Liver (tissue), 9 donors: Measurements from ENCODE around the gene GAST. TPM values are rescaled to one million over a fixed set of nuclear protein-coding genes. Genes with fewer than 3 reads are reported as not detected.

Experiments
- DNase-seq: peaks from one replicate; pipeline ENCODE4 v3.0.0-alpha.2; 2017; ENCODE audit warnings: low spot score
- H3K27ac ChIP-seq, 2 donors: one replicate each; pipeline ENCODE4 v1.7.0; 2013; ENCODE audit warnings: inconsistent platforms in 2 of 2, low read length in 2 of 2, control low read depth in 1 of 2, low read depth in 1 of 2, mild to moderate bottlenecking in 1 of 2
- H3K27me3 ChIP-seq, 4 donors: one replicate each; pipeline versions ENCODE4 v1.6.1 to v1.7.0; 2013; ENCODE audit warnings: low read length in 3 of 4, inconsistent platforms in 1 of 4, mild to moderate bottlenecking in 1 of 4, moderate library complexity in 1 of 4; ENCODE audit not compliant: control insufficient read depth in 4 of 4, insufficient read depth in 4 of 4
- H3K36me3 ChIP-seq, 4 donors: one replicate each; pipeline versions ENCODE4 v1.6.1 to v1.7.0; 2013; ENCODE audit warnings: low read length in 3 of 4, mild to moderate bottlenecking in 3 of 4, low read depth in 1 of 4, moderate library complexity in 1 of 4; ENCODE audit not compliant: control insufficient read depth in 4 of 4, insufficient read depth in 3 of 4
- H3K4me1 ChIP-seq, 4 donors: one replicate each; pipeline versions ENCODE4 v1.6.1 to v1.7.0; 2013; ENCODE audit warnings: low read length in 3 of 4, mild to moderate bottlenecking in 3 of 4, moderate library complexity in 1 of 4; ENCODE audit not compliant: control insufficient read depth in 4 of 4, insufficient read depth in 4 of 4
- H3K4me3 ChIP-seq, 3 donors: one replicate each; pipeline versions ENCODE4 v1.6.1 to v1.7.0; 2013; ENCODE audit warnings: low read length in 3 of 3, control low read depth in 1 of 3, low read depth in 1 of 3, mild to moderate bottlenecking in 1 of 3
- H3K9ac ChIP-seq, 2 donors: one replicate each; pipeline ENCODE4 v1.7.0; 2013; ENCODE audit warnings: low read length in 2 of 2, mild to moderate bottlenecking in 2 of 2, moderate library complexity in 2 of 2, control low read depth in 1 of 2, low read depth in 1 of 2
- H3K9me3 ChIP-seq, 4 donors: one replicate each; pipeline versions ENCODE4 v1.6.1 to v1.7.0; 2013; ENCODE audit warnings: low read length in 3 of 4; ENCODE audit not compliant: control insufficient read depth in 4 of 4
- CTCF ChIP-seq: fragments of 150-350 bp; IDR thresholded peaks from 2 replicates; pipeline ENCODE4 v1.5.1; 2017; ENCODE audit warnings: improper control_type of control experiment, low read depth, low read length; ENCODE audit not compliant: missing input control
- EGR1 ChIP-seq, 2 donors: IDR thresholded peaks; 2 replicates each; pipeline ENCODE4 v1.6.1; 2016 to 2018; ENCODE audit warnings: antibody characterized with exemption in 2 of 2, low read depth in 2 of 2
- GABPA ChIP-seq, 2 donors: IDR thresholded peaks in 1 of 2; conservative IDR thresholded peaks in 1 of 2; 2 replicates each; pipeline ENCODE4 v1.6.1; 2016; ENCODE audit warnings: antibody characterized with exemption in 2 of 2, mild to moderate bottlenecking in 1 of 2, moderate library complexity in 1 of 2
- MAX ChIP-seq: IDR thresholded peaks from 2 replicates; pipeline ENCODE4 v1.6.1; 2016; ENCODE audit warnings: antibody characterized with exemption
- RAD21 ChIP-seq, 2 donors: IDR thresholded peaks; 2 replicates each; pipeline ENCODE4 v1.6.1; 2016; ENCODE audit warnings: antibody characterized with exemption in 2 of 2, mild to moderate bottlenecking in 2 of 2
- REST ChIP-seq: IDR thresholded peaks from 2 replicates; pipeline ENCODE4 v1.6.1; 2016; ENCODE audit warnings: antibody characterized with exemption, mild to moderate bottlenecking
- RXRA ChIP-seq, 2 donors: IDR thresholded peaks; 2 replicates each; pipeline ENCODE4 v1.6.1; 2017 to 2018; ENCODE audit warnings: antibody characterized with exemption in 2 of 2, mild to moderate bottlenecking in 1 of 2
- YY1 ChIP-seq: IDR thresholded peaks from 2 replicates; pipeline ENCODE4 v1.6.1; 2016; ENCODE audit warnings: antibody characterized with exemption, mild to moderate bottlenecking
- WGBS: extraction: QIAGEN DNeasy Blood & Tissue Kit; methylation state at CpG from one replicate; pipeline ENCODE4 v1.1.7; 2013; 5-methylcytosine and 5-hydroxymethylcytosine counted together
- polyA plus RNA-seq, 2 donors: library from polyadenylated mRNA; stranded (reverse) in 1 of 2; unstranded in 1 of 2; fragments of 200-250 nt in 1 of 2; fragments of >200 nt in 1 of 2; fragmentation: Nextera tagmentation in 1 of 2; extraction: Ambion mirVana in 1 of 2; gene quantifications; one replicate each; pipeline versions ENCODE4 v1.2.1 to v1.2.3, GENCODE V29; 2013 to 2015
- total RNA-seq, 2 donors: library from RNA; depleted of rRNA; stranded (reverse); fragments of >200 nt; gene quantifications; one replicate each; pipeline ENCODE4 v1.2.3, GENCODE V29; 2014
- donor health status: healthy.
- donor health status: healthy.
- donor health status: healthy.
- donor health status: healthy.
- donor health status: healthy.

Gene GAST
- total and polyA plus RNA-seq, 4 donors, result not detected

GRCh38 chr17:41688641-41689496, 23.3 kb upstream of the GAST start, which contains the start of gene EIF1 (continued):
- TF ChIP-seq REST (peak; percentile 93), CTCF (no peak), RXRA (IDR thresholded peaks at IDR 0.05) (peak in 1 of 2 donors; percentile 58)

- Histone ChIP-seq H3K9ac (peak overlapping the region; percentile 82 to 87), H3K4me1 (peaks cover 0 to 26% (median 17%) of the 10 kb centered on the region in 4 donors), H3K36me3 (peaks cover 9 to 44% (median 39%) of the 10 kb centered on the region in 4 donors), H3K27ac (peak overlapping the region; percentile 95 to 99), H3K4me3 (peak overlapping the region; percentile 81 to 94 (median 84)), H3K27me3 (no peaks in the 10 kb centered on the region), H3K9me3 (no peaks in the 10 kb centered on the region)
- peak; percentile 51 for DNase-seq
- WGBS, result 3% methylated on average over 27 of the region's 27 CpGs
- TF ChIP-seq CTCF, result peak; percentile 49
- peak; percentile 16 for TF ChIP-seq MAX
- TF ChIP-seq GABPA (IDR thresholded peaks at IDR 0.05 in 1 of 2, conservative IDR thresholded peaks at IDR 0.05 in 1 of 2), result no peak
- TF ChIP-seq YY1, result peak; percentile 30
- peak in 1 of 2 donors; percentile 6 for TF ChIP-seq EGR1 (IDR thresholded peaks at IDR 0.05; ENCODE audit: low read depth in 2 of 2)
- peak; percentile 1 to 15 for TF ChIP-seq RAD21 (IDR thresholded peaks at IDR 0.05)
Measured at GRCh38 chr17:41689497-41690299, 22.4 kb upstream of the GAST start.
